Esophagus muscularis mucosa (tissue), 4 donors: ENCODE data around the gene ATF7IP. TPM values are rescaled to one million over a fixed set of nuclear protein-coding genes. Genes with fewer than 3 reads are reported as not detected.

Experiments
- DNase-seq: peaks from one replicate; pipeline ENCODE4 v3.0.0-alpha.2; 2017; ENCODE audit errors: extremely low spot score
- H3K27ac ChIP-seq, 4 donors: fragments of 200-600 bp; sonication (generic); replicated peaks in 1 of 4; 1 replicate in 3 of 4; 2 replicates in 1 of 4; pipeline ENCODE4 v1.5.1; 2016 to 2019; ENCODE audit warnings: mild to moderate bottlenecking in 1 of 4
- H3K27me3 ChIP-seq, 4 donors: fragments of 200-600 bp; sonication (generic); one replicate each; pipeline versions ENCODE4 v1.5.1 to v1.6.0; 2016 to 2019
- H3K36me3 ChIP-seq, 4 donors: fragments of 200-600 bp; sonication (generic); one replicate each; pipeline ENCODE4 v1.5.1; 2016 to 2019
- H3K4me1 ChIP-seq, 4 donors: fragments of 200-600 bp; sonication (generic); one replicate each; pipeline ENCODE4 v1.5.1; 2016 to 2019
- H3K4me3 ChIP-seq, 4 donors: fragments of 200-600 bp; sonication (generic); 1 replicate in 2 of 4; 2 replicates in 2 of 4; pipeline ENCODE4 v1.5.1; 2016 to 2019; ENCODE audit warnings: mild to moderate bottlenecking in 4 of 4, moderate library complexity in 1 of 4
- H3K9me3 ChIP-seq, 4 donors: fragments of 200-600 bp; sonication (generic); 1 replicate in 3 of 4; 2 replicates in 1 of 4; pipeline ENCODE4 v1.5.1; 2016 to 2019
- EP300 ChIP-seq: sonication (generic); formaldehyde crosslinking; IDR thresholded peaks from one replicate; pipeline ENCODE4 v1.6.1; 2017; ENCODE audit warnings: antibody characterized with exemption
- POLR2A ChIP-seq: fragments of 450-650 bp; IDR thresholded peaks from one replicate; pipeline ENCODE4 v1.6.1; 2017; ENCODE audit warnings: antibody characterized with exemption, moderate library complexity, mild to moderate bottlenecking, low read depth
- POLR2AphosphoS5 ChIP-seq, 2 donors: sonication (generic); formaldehyde crosslinking; IDR thresholded peaks; one replicate each; pipeline ENCODE4 v1.6.1; 2017; ENCODE audit warnings: antibody characterized with exemption in 2 of 2
- WGBS: methylation state at CpG from one replicate; pipeline ENCODE4 v1.1.5; 2018; 5-methylcytosine and 5-hydroxymethylcytosine counted together
- intact Hi-C: fragments of 100-400 bp; cut with DNase I; formaldehyde crosslinking; loops from one replicate; pipeline ENCODE4 v1.15.1; 2023
- total RNA-seq, 4 donors: library from RNA; depleted of rRNA; stranded (reverse); fragments of >200 nt; gene quantifications; one replicate each; pipeline versions ENCODE4 v1.1.0 to v1.2.1, GENCODE V29; 2016
- TF ChIP-seq, protein P1 (sequence below), 3 experiments: fragments of 200-600 bp in 2 of 3; fragments of 450-650 bp in 1 of 3; sonication (generic) in 2 of 3; IDR thresholded peaks; one replicate each; pipeline ENCODE4 v1.5.1; 2017 to 2019; ENCODE audit warnings: antibody characterized with exemption in 3 of 3, mild to moderate bottlenecking in 2 of 3, moderate library complexity in 1 of 3

The ATF7IP gene
- total RNA-seq, 4 donors from 2014 or later, result 26.8 to 43.2 (median 32.8) TPM

DNA sequence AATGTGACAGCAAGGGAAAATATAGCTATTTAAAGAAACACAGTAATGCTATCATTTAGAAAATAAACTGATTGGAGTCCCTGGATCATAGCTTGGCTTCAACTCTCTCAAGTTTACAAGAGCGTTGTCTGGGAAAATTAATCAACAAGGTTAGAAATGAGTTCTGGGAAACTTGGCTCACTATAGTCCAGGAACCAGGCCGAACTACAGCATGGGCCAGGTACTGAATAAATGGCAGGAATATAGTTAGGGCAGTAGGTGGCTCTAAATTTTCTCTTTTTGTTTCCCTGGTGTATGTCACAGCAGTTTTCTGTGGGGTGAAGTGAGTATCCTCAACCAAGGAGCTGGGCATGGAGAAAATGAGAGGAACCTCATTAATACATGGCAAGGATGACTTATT is 129.8 kb downstream of the ATF7IP start:
- peaks cover 31 to 92% (median 72%) of the 10 kb centered on the region in 4 donors for H3K36me3 ChIP-seq

GRCh38 chr12:14505626-14506596 is 140.4 kb downstream of the ATF7IP start:
- no peak for DNase-seq
- Histone ChIP-seq H3K36me3 (peaks cover under 1 to 37% (median 15%) of the 10 kb centered on the region in 4 donors), H3K4me1 (no peaks in the 10 kb centered on the region), H3K27ac (no peak overlapping the region), H3K4me3 (no peak overlapping the region), H3K27me3 (no peaks in the 10 kb centered on the region), H3K9me3 (no peaks in the 10 kb centered on the region)
- intact Hi-C loops, result no loop called here
- TF ChIP-seq POLR2A (no peak), EP300 (no peak), POLR2AphosphoS5 (IDR thresholded peaks at IDR 0.05) (no peak)
- TF ChIP-seq, protein P1, sequence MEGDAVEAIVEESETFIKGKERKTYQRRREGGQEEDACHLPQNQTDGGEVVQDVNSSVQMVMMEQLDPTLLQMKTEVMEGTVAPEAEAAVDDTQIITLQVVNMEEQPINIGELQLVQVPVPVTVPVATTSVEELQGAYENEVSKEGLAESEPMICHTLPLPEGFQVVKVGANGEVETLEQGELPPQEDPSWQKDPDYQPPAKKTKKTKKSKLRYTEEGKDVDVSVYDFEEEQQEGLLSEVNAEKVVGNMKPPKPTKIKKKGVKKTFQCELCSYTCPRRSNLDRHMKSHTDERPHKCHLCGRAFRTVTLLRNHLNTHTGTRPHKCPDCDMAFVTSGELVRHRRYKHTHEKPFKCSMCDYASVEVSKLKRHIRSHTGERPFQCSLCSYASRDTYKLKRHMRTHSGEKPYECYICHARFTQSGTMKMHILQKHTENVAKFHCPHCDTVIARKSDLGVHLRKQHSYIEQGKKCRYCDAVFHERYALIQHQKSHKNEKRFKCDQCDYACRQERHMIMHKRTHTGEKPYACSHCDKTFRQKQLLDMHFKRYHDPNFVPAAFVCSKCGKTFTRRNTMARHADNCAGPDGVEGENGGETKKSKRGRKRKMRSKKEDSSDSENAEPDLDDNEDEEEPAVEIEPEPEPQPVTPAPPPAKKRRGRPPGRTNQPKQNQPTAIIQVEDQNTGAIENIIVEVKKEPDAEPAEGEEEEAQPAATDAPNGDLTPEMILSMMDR (IDR thresholded peaks at IDR 0.05), result no peak
- WGBS, result 93% methylated on average over 6 of the region's 6 CpGs

More for the DNA sequence above, 129.8 kb downstream of the ATF7IP start:
- H3K4me3 ChIP-seq, result no peak overlapping the region
- no peak overlapping the region for H3K27ac ChIP-seq
- H3K4me1 ChIP-seq, result no peaks in the 10 kb centered on the region
- H3K27me3 ChIP-seq, result no peaks in the 10 kb centered on the region
- no peak for DNase-seq
- WGBS, result 83% methylated on average over 2 of the region's 2 CpGs
- H3K9me3 ChIP-seq, result no peaks in the 10 kb centered on the region
- intact Hi-C loops, result no loop called here
- TF ChIP-seq, protein P1 (IDR thresholded peaks at IDR 0.05), result no peak
- TF ChIP-seq EP300 (no peak), POLR2A (no peak), POLR2AphosphoS5 (IDR thresholded peaks at IDR 0.05) (no peak)

DNA sequence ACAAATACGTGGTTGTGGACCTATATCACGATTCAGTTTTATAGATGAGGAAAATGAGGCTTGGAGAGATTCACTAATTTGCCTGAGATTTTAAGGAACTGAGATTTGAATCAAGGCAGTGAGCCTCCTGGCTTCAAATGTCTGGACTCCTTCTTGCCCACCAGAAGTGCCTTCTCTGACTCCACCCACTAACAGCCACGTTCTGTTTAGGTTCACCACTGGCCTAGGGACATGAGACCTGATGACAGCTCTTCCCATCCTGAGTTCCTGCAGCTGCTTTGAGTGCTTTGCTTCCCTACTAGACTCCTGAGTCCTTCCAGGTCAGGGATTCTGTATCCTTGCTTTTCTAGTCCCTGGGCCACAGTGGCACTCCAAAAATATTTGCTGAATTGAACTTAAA is 145.1 kb downstream of the ATF7IP start:
- 62% methylated on average over 3 of the region's 3 CpGs for WGBS

GRCh38 chr12:14514154-14514842 is 148.8 kb downstream of the ATF7IP start:
- H3K4me3 ChIP-seq, result no peak overlapping the region
- no peaks in the 10 kb centered on the region for H3K9me3 ChIP-seq
- intact Hi-C loops, result no loop called here
- H3K36me3 ChIP-seq, result peaks cover 0 to 4% (median 0%) of the 10 kb centered on the region in 4 donors
- no peak overlapping the region for H3K27ac ChIP-seq
- WGBS, result 60% methylated on average over 4 of the region's 4 CpGs
- no peaks in the 10 kb centered on the region for H3K27me3 ChIP-seq
- DNase-seq, result no peak
- no peak for TF ChIP-seq EP300
- TF ChIP-seq, protein P1 (IDR thresholded peaks at IDR 0.05), result peak; percentile 20 to 41 (median 25)
- no peaks in the 10 kb centered on the region for H3K4me1 ChIP-seq

More for the DNA sequence above, 145.1 kb downstream of the ATF7IP start:
- Histone ChIP-seq H3K4me1 (no peaks in the 10 kb centered on the region), H3K4me3 (no peak overlapping the region), H3K27ac (no peak overlapping the region), H3K27me3 (no peaks in the 10 kb centered on the region), H3K9me3 (no peaks in the 10 kb centered on the region), H3K36me3 (peaks cover 0 to 12% (median 4%) of the 10 kb centered on the region in 4 donors)
- DNase-seq, result no peak
- no peak for TF ChIP-seq POLR2AphosphoS5 (IDR thresholded peaks at IDR 0.05)
- TF ChIP-seq, protein P1 (IDR thresholded peaks at IDR 0.05), result no peak
- no peak for TF ChIP-seq POLR2A
- no peak for TF ChIP-seq EP300
- intact Hi-C loops, result no loop called here
